M059J (cell line): Measurements from ENCODE around the gene ACTG2. TPM values are rescaled to one million over a fixed set of nuclear protein-coding genes. Genes with fewer than 3 reads are reported as not detected.
A peak's percentile ranks its signal among the peaks of the same experiment; 100 is the strongest.

Source experiments
- DNase-seq: peaks from one replicate; pipeline ENCODE4 v3.0.0-alpha.2; 2012; ENCODE audit warnings: low read depth
- total RNA-seq: library from RNA; depleted of rRNA; stranded (reverse); fragments of >200 nt; shearing (Covaris generic); gene quantifications from 2 replicates; pipeline ENCODE4 v1.2.3, GENCODE V29; 2014

The ACTG2 gene
- total RNA-seq, 1 experiment from 2014 or later, result 0.89 TPM

GRCh38 chr2:73913414-73914054 lies 20.7 kb downstream of the ACTG2 start:
- no peak for DNase-seq

DNA sequence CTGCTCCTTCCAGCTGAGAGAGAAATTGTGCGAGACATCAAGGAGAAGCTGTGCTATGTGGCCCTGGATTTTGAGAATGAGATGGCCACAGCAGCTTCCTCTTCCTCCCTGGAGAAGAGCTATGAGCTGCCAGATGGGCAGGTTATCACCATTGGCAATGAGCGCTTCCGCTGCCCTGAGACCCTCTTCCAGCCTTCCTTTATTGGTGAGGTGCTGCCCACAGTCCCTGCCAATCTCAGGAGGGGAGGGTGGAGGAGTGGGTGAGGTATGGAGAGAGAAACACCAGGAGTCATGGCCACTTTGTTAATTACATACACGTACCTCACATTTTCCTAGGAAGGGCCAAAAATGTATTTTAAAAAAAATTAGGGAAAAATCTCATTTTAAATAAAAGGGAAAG lies 21.9 kb downstream of the ACTG2 start:
- DNase-seq, result no peak

GRCh38 chr2:73915437-73915993 lies 22.7 kb downstream of the ACTG2 start:
- no peak for DNase-seq

DNA sequence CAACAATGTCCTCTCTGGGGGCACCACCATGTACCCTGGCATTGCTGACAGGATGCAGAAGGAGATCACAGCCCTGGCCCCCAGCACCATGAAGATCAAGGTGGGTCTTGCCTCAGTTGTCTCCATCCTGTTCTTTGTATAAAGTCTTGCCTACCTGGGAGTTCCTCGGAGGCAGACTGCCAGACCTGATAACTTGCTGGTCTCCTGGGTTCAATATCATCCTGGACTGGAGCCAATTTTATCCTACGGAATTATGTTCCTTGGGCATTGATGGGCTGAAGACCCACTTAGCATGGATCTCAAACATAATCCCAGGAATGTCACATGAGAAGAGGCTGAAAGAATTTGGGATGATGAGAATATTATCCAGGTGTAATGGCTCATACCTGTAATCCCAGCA lies 23.9 kb downstream of the ACTG2 start:
- DNase-seq, result no peak

GRCh38 chr2:73917296-73917695 lies 24.5 kb downstream of the ACTG2 start:
- no peak for DNase-seq

GRCh38 chr2:73917696-73918207 lies 24.9 kb downstream of the ACTG2 start:
- DNase-seq, result no peak

DNA sequence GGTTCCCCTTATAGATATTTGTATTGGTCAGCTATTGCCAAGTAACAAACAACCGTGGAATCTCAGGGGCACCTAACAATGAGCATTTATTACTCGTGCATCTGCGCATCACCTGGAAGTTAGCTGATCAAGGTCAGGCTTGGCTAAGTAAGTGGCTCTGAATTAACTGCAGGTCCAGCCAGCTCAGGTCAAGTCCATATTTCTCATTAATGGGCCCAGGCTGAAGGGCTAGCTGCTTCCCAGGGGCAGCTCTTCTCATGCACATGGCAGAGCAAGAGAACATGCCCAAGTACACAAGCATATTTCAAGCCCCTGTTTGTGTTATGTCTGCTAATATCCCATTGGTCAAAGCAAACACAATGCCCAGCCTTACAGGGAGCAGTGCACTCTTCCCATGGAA lies 26.0 kb downstream of the ACTG2 start:
- no peak for DNase-seq

DNA sequence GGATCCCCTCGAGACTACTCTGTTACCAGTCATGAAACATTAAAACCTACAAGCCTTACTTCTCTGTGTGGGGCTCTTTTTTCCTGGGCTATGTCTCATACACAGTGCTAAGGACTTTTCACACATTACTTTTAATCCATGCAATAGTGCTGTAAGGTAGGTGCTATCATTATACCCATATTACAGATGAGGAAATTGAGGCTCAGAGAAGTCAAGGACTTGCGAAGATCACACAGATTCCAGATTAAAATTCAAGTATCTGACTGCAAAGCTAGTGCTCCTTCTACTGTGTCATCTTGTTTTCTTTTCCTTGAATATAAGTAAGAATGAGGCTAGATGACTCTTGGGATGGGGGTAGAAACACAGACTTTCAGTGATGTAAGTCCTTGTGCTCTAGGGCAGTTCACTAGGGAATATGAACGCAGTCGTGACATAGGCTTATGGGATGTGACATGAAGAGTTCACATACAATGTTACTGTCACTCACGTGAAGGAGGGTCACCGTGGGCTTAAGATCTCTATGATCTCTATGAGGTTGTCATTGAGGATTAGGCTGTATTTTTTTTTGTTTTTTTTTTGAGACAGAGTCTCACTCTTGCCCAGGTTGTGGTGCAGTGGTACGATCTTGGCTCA lies 26.9 kb downstream of the ACTG2 start:
- DNase-seq, result no peak

DNA sequence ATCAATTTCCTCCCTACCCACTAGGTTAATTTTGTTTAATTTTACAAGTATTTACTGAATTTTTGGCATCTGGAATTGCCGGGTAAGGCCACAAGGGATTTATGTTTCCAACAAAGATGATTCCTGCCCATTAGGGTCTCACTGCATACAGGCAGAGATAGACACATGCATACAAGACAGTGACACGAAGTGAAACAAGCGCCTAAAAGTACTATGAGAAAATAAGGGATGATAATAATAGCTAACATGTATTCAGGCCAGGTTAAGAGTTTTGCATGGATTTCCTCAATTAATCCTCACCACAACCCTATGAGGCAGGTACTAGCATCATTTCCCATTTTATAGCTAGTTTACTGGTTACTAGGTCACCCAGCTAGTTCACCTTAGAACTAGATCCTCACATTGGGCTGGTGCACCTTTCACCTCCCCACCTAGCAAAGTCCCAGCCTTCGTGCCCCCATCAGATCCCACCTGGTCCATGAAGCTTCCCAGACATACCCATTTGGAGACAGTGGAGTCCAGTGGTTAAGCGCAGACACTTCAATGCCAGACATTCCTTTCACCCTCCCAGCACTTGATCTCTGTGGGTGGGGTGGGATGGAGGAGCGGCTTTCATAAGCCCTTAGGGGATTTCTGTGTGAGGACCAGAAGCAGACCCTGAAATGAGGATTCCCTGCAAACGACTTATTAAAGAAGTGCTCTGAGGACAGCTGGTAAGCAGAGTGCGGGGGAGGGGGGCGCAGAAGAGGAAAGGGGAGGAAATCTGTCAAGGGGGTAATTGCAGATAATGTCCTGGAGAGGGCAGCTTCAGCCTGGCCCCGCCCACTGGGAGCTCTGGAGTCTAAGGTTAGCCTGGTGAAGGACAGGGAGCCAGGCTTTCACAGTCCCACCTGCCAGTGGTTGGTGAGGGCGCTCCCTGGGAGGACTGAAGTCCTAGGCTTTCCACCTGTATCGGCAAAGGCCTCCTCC lies 28.1 kb downstream of the ACTG2 start:
- DNase-seq, result peak; percentile 24

DNA sequence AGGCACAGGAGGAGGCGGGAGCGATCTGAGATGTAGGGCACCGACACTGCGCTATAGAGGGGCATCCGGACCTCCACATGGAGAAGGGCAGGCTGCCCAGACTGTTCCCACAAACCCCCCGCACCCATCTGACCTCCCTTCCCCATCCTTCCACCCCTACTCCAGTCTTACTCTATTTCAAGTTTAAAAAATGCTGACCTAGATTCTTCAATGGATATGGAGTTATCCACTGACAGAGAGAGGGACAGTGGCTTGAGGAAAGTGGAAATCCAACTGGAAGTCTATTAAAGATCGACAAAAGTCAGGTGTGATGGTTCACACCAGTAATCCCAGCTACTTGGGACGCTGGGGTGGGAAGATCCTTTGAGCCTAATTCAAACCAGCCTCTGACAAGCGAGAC lies 28.8 kb downstream of the ACTG2 start:
- no peak for DNase-seq

DNA sequence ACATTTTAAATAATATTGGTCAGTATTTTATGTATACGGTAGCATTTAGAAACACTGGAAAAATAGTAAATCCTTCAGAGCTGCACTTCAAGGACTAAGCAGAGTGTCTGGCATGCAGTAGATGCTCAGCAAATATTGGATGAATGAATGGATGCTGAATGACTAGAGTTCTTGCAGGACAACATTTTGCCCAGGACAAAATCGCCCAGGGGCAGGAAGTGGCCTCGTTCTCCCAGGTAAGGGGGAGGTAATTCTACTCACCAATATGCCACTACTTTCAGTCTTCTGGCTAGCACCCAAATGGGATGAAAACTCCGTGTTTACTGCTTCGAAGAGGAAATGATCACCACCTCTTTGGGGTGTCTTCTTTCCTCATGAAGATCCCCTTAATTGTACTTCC lies 29.9 kb downstream of the ACTG2 start:
- no peak for DNase-seq

- DNase-seq, result no peak
These were observed 32.4 kb downstream of the ACTG2 start for GRCh38 chr2:73925033-73925704.

DNA sequence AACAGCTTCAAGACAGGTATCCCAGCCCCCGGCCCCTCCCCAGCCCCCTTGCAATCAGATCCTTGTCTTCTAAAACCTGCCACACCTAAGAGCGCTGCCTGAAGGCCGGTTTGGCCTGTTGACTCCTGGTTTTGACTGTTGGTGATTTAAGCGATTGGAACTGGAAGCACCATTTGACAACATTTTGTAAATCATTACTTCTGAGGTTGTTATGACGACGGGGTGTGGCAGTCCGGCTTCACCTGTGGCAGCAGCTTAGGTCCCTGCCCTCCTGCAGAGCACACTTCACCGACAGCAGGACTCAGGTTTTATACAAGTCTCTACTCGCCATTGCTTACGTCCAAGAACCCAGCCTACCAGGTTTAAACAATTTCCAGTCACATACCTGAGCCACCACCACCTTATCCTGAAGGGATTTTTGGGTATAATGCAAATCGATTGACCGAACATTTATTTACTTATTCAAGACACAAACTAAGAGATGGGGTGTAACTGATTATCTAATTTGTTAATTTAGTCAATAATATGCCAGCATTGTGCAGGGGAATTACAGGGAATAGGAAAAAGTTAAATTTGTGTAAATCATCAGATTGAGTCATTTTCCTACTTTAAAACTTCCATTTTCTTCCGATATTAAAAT lies 33.2 kb downstream of the ACTG2 start:
- DNase-seq, result no peak

- DNase-seq, result peak; percentile 99
These were observed 33.9 kb downstream of the ACTG2 start, which contains the start of gene DGUOK for GRCh38 chr2:73926493-73927327. Gene DGUOK, plus strand, starts transcription at chr2:73926880. Its CDS starts 31 bp downstream, at chr2:73926911.

GRCh38 chr2:73927344-73927743 lies 34.5 kb downstream of the ACTG2 start:
- no peak for DNase-seq

DNA sequence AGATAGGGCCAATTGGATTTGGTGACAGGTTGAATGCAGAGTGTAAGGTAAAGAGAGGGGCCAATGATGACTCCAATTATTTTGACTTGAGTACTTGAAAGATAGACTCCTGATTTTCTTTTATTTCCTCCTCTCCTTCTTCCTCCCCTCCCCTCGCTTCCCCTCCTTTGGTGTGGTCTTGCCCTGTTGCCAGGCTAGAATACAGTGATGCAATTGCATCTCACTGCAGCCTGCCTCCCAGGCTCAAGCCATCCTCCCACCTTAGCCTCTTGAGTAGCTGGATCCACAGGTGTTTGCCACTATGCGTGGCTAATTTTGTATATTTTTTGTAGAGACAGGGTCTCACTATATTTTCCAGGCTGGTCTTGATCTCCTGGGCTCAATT lies 36.1 kb downstream of the ACTG2 start:
- no peak for DNase-seq

- no peak for DNase-seq
These were observed 37.6 kb downstream of the ACTG2 start for GRCh38 chr2:73930386-73930785.

DNA sequence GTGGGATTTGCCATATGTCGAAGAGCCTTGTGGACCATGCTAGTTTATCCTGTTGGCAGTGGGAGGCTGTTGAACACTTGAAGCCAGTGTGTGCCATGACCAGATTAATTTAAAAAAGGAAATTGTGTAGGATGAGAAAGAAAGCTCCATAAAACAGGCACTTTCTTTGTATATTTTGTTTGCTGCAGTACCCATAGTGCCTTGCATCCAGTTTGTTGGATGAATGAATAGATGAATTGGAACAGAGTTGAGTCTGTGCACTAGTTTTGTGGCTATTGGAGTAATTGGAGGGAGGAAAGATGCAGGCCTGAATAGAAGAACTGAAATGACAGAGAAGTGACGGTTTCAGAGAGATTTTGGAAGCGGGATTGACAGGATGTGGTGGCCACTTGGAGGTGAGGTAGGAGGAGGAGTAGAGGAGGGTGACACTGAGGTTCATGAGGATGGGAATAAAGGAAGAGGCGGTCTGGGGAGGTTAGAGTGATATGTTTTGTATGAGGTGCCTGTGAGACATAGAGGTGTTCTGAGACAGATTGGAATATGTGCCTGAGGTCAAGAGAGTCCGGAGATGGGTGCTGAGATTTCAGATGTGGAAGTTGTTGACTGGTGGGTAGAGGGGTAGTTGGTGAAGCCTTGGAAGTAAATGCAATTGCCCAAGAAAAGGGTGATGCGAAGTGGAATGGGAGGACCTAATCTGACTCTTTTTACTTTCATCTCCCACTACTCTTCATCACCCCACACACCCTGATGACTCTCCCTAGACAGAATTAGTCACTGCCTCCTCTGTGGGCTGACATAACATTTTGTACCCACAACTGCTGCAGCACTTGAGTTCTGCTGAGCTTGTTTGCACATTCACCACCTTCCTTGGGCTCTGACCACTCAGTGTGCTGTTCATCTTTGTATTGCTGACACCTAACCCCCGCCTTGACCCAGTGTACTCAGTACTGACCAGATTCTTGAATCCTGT lies 39.0 kb downstream of the ACTG2 start:
- peak; percentile 69 for DNase-seq

DNA sequence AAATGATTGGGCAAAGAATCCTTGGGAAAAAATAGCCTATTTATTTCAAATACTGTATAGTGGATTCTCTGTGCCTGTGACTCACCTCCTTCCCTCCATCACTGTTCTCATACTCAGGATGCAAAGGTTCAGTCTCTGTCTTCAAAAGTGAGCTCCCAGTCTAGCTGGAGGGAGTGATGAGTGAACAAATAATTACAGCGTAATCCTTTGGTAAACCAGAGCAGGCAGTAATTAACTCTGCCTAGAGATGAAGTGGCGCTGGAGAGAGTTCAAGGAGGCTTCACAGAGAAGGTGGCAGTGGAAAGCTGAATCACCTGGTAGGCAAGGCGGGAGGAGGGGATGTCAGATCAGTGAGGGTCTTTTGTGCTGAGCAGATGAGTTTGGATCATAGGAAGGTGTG lies 40.4 kb downstream of the ACTG2 start:
- no peak for DNase-seq
